Esophagus squamous epithelium (tissue), 5 donors: ENCODE results near the gene CDK6. TPM values are rescaled to one million over a fixed set of nuclear protein-coding genes. Genes with fewer than 3 reads are reported as not detected.

Experiments used
- DNase-seq: peaks from one replicate; lab custom pipeline; 2025; lab: John Stamatoyannopoulos, UW
- H3K27ac ChIP-seq, 4 donors: fragments of 200-600 bp; sonication (generic); one replicate each; pipeline ENCODE4 v1.5.1; 2016 to 2019; ENCODE audit warnings: mild to moderate bottlenecking in 1 of 4
- H3K27me3 ChIP-seq, 4 donors: fragments of 200-600 bp; sonication (generic); 1 replicate in 3 of 4; 2 replicates in 1 of 4; pipeline versions ENCODE4 v1.5.1 to v1.6.0; 2017 to 2021; ENCODE audit warnings: antibody characterized with exemption in 1 of 4
- H3K36me3 ChIP-seq, 3 donors: fragments of 200-600 bp; sonication (generic); one replicate each; pipeline ENCODE4 v1.5.1; 2016 to 2019
- H3K4me1 ChIP-seq, 3 donors: fragments of 200-600 bp; sonication (generic); one replicate each; pipeline ENCODE4 v1.5.1; 2017 to 2019
- H3K4me3 ChIP-seq, 4 donors: fragments of 200-600 bp; sonication (generic); 1 replicate in 3 of 4; 2 replicates in 1 of 4; pipeline ENCODE4 v1.5.1; 2016 to 2019; ENCODE audit warnings: mild to moderate bottlenecking in 2 of 4, moderate library complexity in 1 of 4
- H3K9me3 ChIP-seq, 3 donors: fragments of 200-600 bp; sonication (generic); one replicate each; pipeline ENCODE4 v1.5.1; 2016 to 2019
- CTCF ChIP-seq, 6 experiments: fragments of 450-650 bp in 4 of 6; fragments of 200-600 bp in 2 of 6; sonication (generic) in 2 of 6; IDR thresholded peaks; one replicate each; pipeline ENCODE4 v1.5.1; 2016 to 2019; ENCODE audit warnings: antibody characterized with exemption in 6 of 6, mild to moderate bottlenecking in 4 of 6, moderate library complexity in 4 of 6
- POLR2A ChIP-seq, 4 donors: fragments of 450-650 bp; IDR thresholded peaks; one replicate each; pipeline ENCODE4 v1.6.1; 2017; ENCODE audit warnings: antibody characterized with exemption in 4 of 4, mild to moderate bottlenecking in 4 of 4, moderate library complexity in 3 of 4
- WGBS, 2 donors: methylation state at CpG; one replicate each; pipeline ENCODE4 v1.1.5; 2018; 5-methylcytosine and 5-hydroxymethylcytosine counted together
- intact Hi-C: fragments of 100-400 bp; cut with DNase I; formaldehyde crosslinking; loops from one replicate; pipeline ENCODE4 v1.15.0; 2022
- total RNA-seq, 4 donors: library from RNA; depleted of rRNA; stranded (reverse); fragments of >200 nt; gene quantifications; one replicate each; pipeline ENCODE4 v1.1.0, GENCODE V29; 2016
- donor health status: DM: yes; HTN: yes; CAD: no.

CDK6 gene
- total RNA-seq, 4 donors from 2014 or later = 15.6 to 59.2 (median 32.4) TPM

GRCh38 chr7:92723943-92724342, 112.4 kb downstream of the CDK6 start:
- H3K36me3 ChIP-seq = peaks cover 0 to 27% (median 0%) of the 10 kb centered on the region in 3 donors
- H3K27ac ChIP-seq = peak overlapping the region in 3 of 4 donors; percentile 2 to 64 (median 20)
- H3K4me3 ChIP-seq = no peak overlapping the region
- no peaks in the 10 kb centered on the region for H3K27me3 ChIP-seq
- H3K4me1 ChIP-seq = peaks cover 0 to 18% (median 5%) of the 10 kb centered on the region in 3 donors
- WGBS, 2 donors = 57 to 69% methylated on average over 5 of the region's 5 CpGs
- H3K9me3 ChIP-seq = no peaks in the 10 kb centered on the region
- TF ChIP-seq CTCF (IDR thresholded peaks at IDR 0.05) (no peak), POLR2A (IDR thresholded peaks at IDR 0.05) (no peak)
- no peak for DNase-seq
- intact Hi-C loops = no loop called here

GRCh38 chr7:92723205-92723604, 113.2 kb downstream of the CDK6 start:
- WGBS, 2 donors = 67 to 94% methylated on average over 2 of the region's 2 CpGs
- TF ChIP-seq POLR2A (IDR thresholded peaks at IDR 0.05) (no peak), CTCF (IDR thresholded peaks at IDR 0.05) (no peak)
- no peak for DNase-seq

GRCh38 chr7:92722541-92722940, 113.8 kb downstream of the CDK6 start:
- TF ChIP-seq CTCF (IDR thresholded peaks at IDR 0.05) (no peak), POLR2A (IDR thresholded peaks at IDR 0.05) (no peak)
- H3K27me3 ChIP-seq = no peaks in the 10 kb centered on the region

More at GRCh38 chr7:92723205-92723604, 113.2 kb downstream of the CDK6 start:
- Histone ChIP-seq H3K9me3 (no peaks in the 10 kb centered on the region), H3K36me3 (peaks cover 0 to 27% (median 0%) of the 10 kb centered on the region in 3 donors), H3K27me3 (no peaks in the 10 kb centered on the region), H3K27ac (peak overlapping the region in 2 of 4 donors; percentile 31 to 32), H3K4me3 (no peak overlapping the region), H3K4me1 (peaks cover 0 to 26% (median 5%) of the 10 kb centered on the region in 3 donors)
- intact Hi-C loops = no loop called here

GRCh38 chr7:92720604-92721350, 115.6 kb downstream of the CDK6 start:
- intact Hi-C loops = no loop called here
- Histone ChIP-seq H3K36me3 (peaks cover 0 to 27% (median 0%) of the 10 kb centered on the region in 3 donors), H3K4me3 (no peak overlapping the region), H3K27ac (no peak overlapping the region), H3K4me1 (peaks cover 0 to 40% (median 8%) of the 10 kb centered on the region in 3 donors), H3K9me3 (no peaks in the 10 kb centered on the region), H3K27me3 (no peaks in the 10 kb centered on the region)
- DNase-seq = no peak
- TF ChIP-seq CTCF (IDR thresholded peaks at IDR 0.05) (no peak), POLR2A (IDR thresholded peaks at IDR 0.05) (no peak)
- WGBS, 2 donors = 90 to 98% methylated on average over 3 to 4 of the region's 4 CpGs

More at GRCh38 chr7:92722541-92722940, 113.8 kb downstream of the CDK6 start:
- Histone ChIP-seq H3K4me3 (no peak overlapping the region), H3K4me1 (peaks cover 0 to 31% (median 5%) of the 10 kb centered on the region in 3 donors), H3K27ac (peak overlapping the region in 2 of 4 donors; percentile 31 to 32), H3K36me3 (peaks cover 0 to 27% (median 0%) of the 10 kb centered on the region in 3 donors), H3K9me3 (no peaks in the 10 kb centered on the region)
- no peak for DNase-seq
- intact Hi-C loops = no loop called here
- WGBS, 2 donors = 56 to 63% methylated on average over 1 of the region's 1 CpG
